Endothelial cell of umbilical vein (primary cell): ENCODE data around the gene NTN3. TPM values are rescaled to one million over a fixed set of nuclear protein-coding genes. Genes with fewer than 3 reads are reported as not detected.

Experiments
- BruUV-seq: library from RNA; stranded (reverse); fragments of 400-500 nt; replicated peaks from 2 replicates; lab custom pipeline; 2021; lab: Mats Ljungman, UMichigan
- CTCF ChIA-PET: fragments of 300-600, 350-600 bp; sonication (Branson Sonifier 250); formaldehyde crosslinking; loops from one replicate; lab custom pipeline; 2021; ENCODE audit warnings: antibody characterized with exemption, inconsistent platforms; lab: Charles Lee
- POLR2A ChIA-PET: fragments of 300-600, 350-600 bp; sonication (Branson Sonifier 250); formaldehyde crosslinking; loops from one replicate; lab custom pipeline; 2021; ENCODE audit warnings: antibody characterized with exemption, inconsistent platforms; lab: Charles Lee
- DNase-seq: peaks from one replicate; pipeline ENCODE4 v3.0.0-alpha.2; 2011; ENCODE audit warnings: low read depth, low spot score
- FAIRE-seq: peaks from 2 replicates; lab custom pipeline; 2011; peaks lifted over from hg19 to GRCh38; lab: Jason Lieb, UNC
- H2AFZ ChIP-seq: 2 replicates; pipeline ENCODE4 v1.6.0; 2012; ENCODE audit warnings: low read depth, low read length, control low read depth, inconsistent platforms
- H3K27ac ChIP-seq: 2 replicates; pipeline ENCODE4 v1.5.1; 2011; ENCODE audit warnings: low read depth, mild to moderate bottlenecking, control low read depth, low read length, moderate library complexity; ENCODE audit not compliant: insufficient read depth
- H3K27me3 ChIP-seq, 2 experiments: 2 replicates each; pipeline versions ENCODE4 v1.6.0 to v1.6.1; 2011; ENCODE audit warnings: low read length in 2 of 2, mixed read lengths in 1 of 2; ENCODE audit not compliant: control insufficient read depth in 2 of 2, insufficient read depth in 2 of 2
- H3K36me3 ChIP-seq, 2 experiments: 2 replicates in 1 of 2; 3 replicates in 1 of 2; pipeline ENCODE4 v1.5.1; 2011; ENCODE audit warnings: low read length in 2 of 2, mild to moderate bottlenecking in 1 of 2, moderate library complexity in 1 of 2; ENCODE audit not compliant: control insufficient read depth in 2 of 2, insufficient read depth in 2 of 2; ENCODE audit errors: extremely low read depth in 1 of 2
- H3K4me1 ChIP-seq: 3 replicates; pipeline ENCODE4 v1.5.1; 2011; ENCODE audit warnings: mild to moderate bottlenecking, low read length; ENCODE audit not compliant: control insufficient read depth, insufficient read depth; ENCODE audit errors: extremely low read depth
- H3K4me2 ChIP-seq: 2 replicates; pipeline ENCODE4 v1.6.1; 2011; ENCODE audit warnings: low read length, control low read depth, mixed read lengths; ENCODE audit not compliant: insufficient read depth
- H3K4me3 ChIP-seq, 3 experiments: fragments of 200-600 bp in 1 of 3; sonication (generic), shearing (Covaris generic) in 1 of 3; replicated peaks in 1 of 3; 2 replicates each; pipeline ENCODE4 v1.5.1; 2011 to 2016; ENCODE audit warnings: control low read depth in 3 of 3, low read length in 3 of 3, mild to moderate bottlenecking in 2 of 3, inconsistent platforms in 1 of 3, low read depth in 1 of 3, moderate library complexity in 1 of 3; ENCODE audit not compliant: insufficient read depth in 1 of 3
- H3K79me2 ChIP-seq: 2 replicates; pipeline ENCODE4 v1.6.0; 2012; ENCODE audit warnings: low read length, inconsistent platforms; ENCODE audit not compliant: control insufficient read depth, insufficient read depth
- H3K9ac ChIP-seq: replicated peaks from 2 replicates; pipeline ENCODE3; 2011; ENCODE audit warnings: low read length, control low read depth; ENCODE audit not compliant: insufficient read depth; ENCODE audit errors: extremely low read depth
- H3K9me1 ChIP-seq: replicated peaks from 3 replicates; pipeline ENCODE4 v1.6.0; 2011; ENCODE audit warnings: mild to moderate bottlenecking, low read length; ENCODE audit not compliant: control insufficient read depth, insufficient read depth; ENCODE audit errors: extremely low read depth
- H3K9me3 ChIP-seq: replicated peaks from 2 replicates; pipeline ENCODE4 v1.5.1; 2012; ENCODE audit warnings: low read length, inconsistent platforms; ENCODE audit not compliant: control insufficient read depth, insufficient read depth
- H4K20me1 ChIP-seq: replicated peaks from 2 replicates; pipeline ENCODE3; 2011; ENCODE audit warnings: mild to moderate bottlenecking, low read length; ENCODE audit not compliant: control insufficient read depth, insufficient read depth; ENCODE audit errors: extremely low read depth
- CTCF ChIP-seq, 2 donors: IDR thresholded peaks; 1 replicate in 1 of 2; 2 replicates in 1 of 2; pipeline ENCODE4 v1.5.1; 2011; ENCODE audit warnings: low read length in 2 of 2, mild to moderate bottlenecking in 2 of 2, moderate library complexity in 2 of 2, control low read depth in 1 of 2, inconsistent platforms in 1 of 2, low read depth in 1 of 2; ENCODE audit not compliant: insufficient read depth in 1 of 2; ENCODE audit errors: extremely low read depth in 1 of 2
- EZH2 ChIP-seq: IDR thresholded peaks from 2 replicates; pipeline ENCODE4 v1.6.1; 2012; ENCODE audit warnings: borderline replicate concordance, low read depth, mild to moderate bottlenecking, moderate library complexity, low read length, inconsistent platforms; ENCODE audit not compliant: severe bottlenecking
- FOS ChIP-seq: IDR thresholded peaks from 2 replicates; pipeline ENCODE4 v1.6.1; 2011; ENCODE audit warnings: mild to moderate bottlenecking, low read length, moderate library complexity, borderline replicate concordance; ENCODE audit not compliant: insufficient read depth
- GATA2 ChIP-seq: IDR thresholded peaks from 2 replicates; pipeline ENCODE4 v1.7.0; 2011; ENCODE audit warnings: low read depth, mild to moderate bottlenecking, moderate library complexity, mixed read lengths, low read length; ENCODE audit not compliant: insufficient read length, insufficient read depth
- JUN ChIP-seq: IDR thresholded peaks from 2 replicates; pipeline ENCODE4 v1.6.1; 2011; ENCODE audit warnings: borderline replicate concordance, low read depth; ENCODE audit not compliant: insufficient read length, insufficient read depth
- MYC ChIP-seq: IDR thresholded peaks from one replicate; pipeline ENCODE4 v1.6.1; 2011; ENCODE audit warnings: mild to moderate bottlenecking, low read depth, low read length
- POLR2A ChIP-seq: IDR thresholded peaks from 2 replicates; pipeline ENCODE4 v1.6.1; 2012; ENCODE audit warnings: low read depth, mild to moderate bottlenecking, control low read depth, low read length
- POLR2AphosphoS5 ChIP-seq: IDR thresholded peaks from 2 replicates; pipeline ENCODE4 v1.6.1; 2012; ENCODE audit warnings: low read depth, mild to moderate bottlenecking, control low read depth, low read length, moderate library complexity; ENCODE audit not compliant: insufficient read depth
- dilution Hi-C: fragments of 300-500 bp; cut with MboI; formaldehyde crosslinking; loops from one replicate; pipeline ENCODE4 v1.15.0; 2019; ENCODE audit warnings: low sequenced_read_pairs; ENCODE audit not compliant: extremely low pct_ligation_motif_present
- intact Hi-C: fragments of 100-400 bp; cut with micrococcal nuclease; formaldehyde crosslinking; loops from one replicate; pipeline ENCODE4 v1.10.0; 2022
- polyA plus RNA-seq, 4 experiments: library from polyadenylated mRNA; depleted of rRNA in 3 of 4; stranded (reverse) in 3 of 4; unstranded in 1 of 4; fragments of >200 nt; gene quantifications; 2 replicates each; pipeline versions ENCODE4 v1.2.1 to v1.2.3, GENCODE V29; 2011 to 2012; ENCODE audit warnings: missing spikeins in 1 of 4
- total RNA-seq: library from RNA; stranded (reverse); gene quantifications from 2 replicates; pipeline ENCODE4 v1.2.3, GENCODE V29; 2021
- TF ChIP-seq, protein P1 (sequence below): IDR thresholded peaks from 2 replicates; pipeline ENCODE4 v1.6.1; 2011; ENCODE audit not compliant: insufficient read depth, insufficient read length

NTN3 gene
- total and polyA plus RNA-seq, 2 donors (not counting 3 experiments of a cell fraction or from before 2014, with no cell fraction given): 0.15 TPM; not detected in 1

GRCh38 chr16:2457267-2457666 is 13.8 kb upstream of the NTN3 start:
- Histone ChIP-seq H3K9me3 (no peaks in the 10 kb centered on the region), H3K27ac (no peak overlapping the region), H3K4me2 (no peak overlapping the region), H3K4me3 (no peak overlapping the region), H4K20me1 (no peaks in the 10 kb centered on the region), H2AFZ (no peak overlapping the region), H3K79me2 (no peaks in the 10 kb centered on the region), H3K9ac (no peak overlapping the region), H3K4me1 (peaks cover 10% of the 10 kb centered on the region), H3K36me3 (peaks cover 18 to 21% of the 10 kb centered on the region in 2 experiments), H3K27me3 (no peaks in the 10 kb centered on the region), H3K9me1 (no peaks in the 10 kb centered on the region)
- no TSS peak for BruUV-seq
- intact Hi-C loops (no loop called here), dilution Hi-C loops (no loop called here)
- ChIA-PET CTCF (interaction anchor here (1.6 kb wide), 1 partner anchor 16 kb away, joined by 4 read pairs; no protein-coding TSS in a partner anchor), POLR2A (no interaction called here)
- FAIRE-seq (no peak), DNase-seq (no peak)
- no peak for TF ChIP-seq POLR2A
- no peak for TF ChIP-seq CTCF (IDR thresholded peaks at IDR 0.05; ENCODE audit: extremely low read depth in 1 of 2, insufficient read depth in 1 of 2, low read depth in 1 of 2, low read length in 2 of 2)
- TF ChIP-seq JUN: no peak
- TF ChIP-seq FOS: no peak
- TF ChIP-seq MYC: no peak
- no peak for TF ChIP-seq EZH2
- TF ChIP-seq, protein P1, sequence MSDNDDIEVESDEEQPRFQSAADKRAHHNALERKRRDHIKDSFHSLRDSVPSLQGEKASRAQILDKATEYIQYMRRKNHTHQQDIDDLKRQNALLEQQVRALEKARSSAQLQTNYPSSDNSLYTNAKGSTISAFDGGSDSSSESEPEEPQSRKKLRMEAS: no peak
- no peak for TF ChIP-seq GATA2
- no peak for TF ChIP-seq POLR2AphosphoS5
